Measurements from ENCODE around the gene JAM3.

DNA sequence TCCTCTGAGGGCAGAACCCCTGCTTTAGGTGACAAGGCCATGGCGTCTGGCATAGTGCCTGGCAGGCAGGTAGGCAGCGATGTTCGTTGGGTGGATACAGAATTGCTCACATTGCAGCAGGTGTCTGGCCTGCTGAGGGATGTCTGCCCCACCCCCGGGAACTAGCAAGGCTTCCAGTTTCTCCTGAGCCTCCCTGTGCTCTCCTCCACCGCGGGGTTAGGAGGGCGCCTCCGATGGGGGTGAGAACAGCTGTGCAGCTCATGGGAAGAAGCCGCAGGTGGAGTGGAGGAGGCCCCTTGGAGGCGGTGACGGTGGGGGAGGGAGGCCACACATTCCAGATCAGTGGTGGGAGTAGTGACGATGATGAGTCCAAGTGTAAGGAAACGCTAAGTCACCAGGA, 48.3 kb upstream of the JAM3 start:
- TF ChIP-seq, protein P1, sequence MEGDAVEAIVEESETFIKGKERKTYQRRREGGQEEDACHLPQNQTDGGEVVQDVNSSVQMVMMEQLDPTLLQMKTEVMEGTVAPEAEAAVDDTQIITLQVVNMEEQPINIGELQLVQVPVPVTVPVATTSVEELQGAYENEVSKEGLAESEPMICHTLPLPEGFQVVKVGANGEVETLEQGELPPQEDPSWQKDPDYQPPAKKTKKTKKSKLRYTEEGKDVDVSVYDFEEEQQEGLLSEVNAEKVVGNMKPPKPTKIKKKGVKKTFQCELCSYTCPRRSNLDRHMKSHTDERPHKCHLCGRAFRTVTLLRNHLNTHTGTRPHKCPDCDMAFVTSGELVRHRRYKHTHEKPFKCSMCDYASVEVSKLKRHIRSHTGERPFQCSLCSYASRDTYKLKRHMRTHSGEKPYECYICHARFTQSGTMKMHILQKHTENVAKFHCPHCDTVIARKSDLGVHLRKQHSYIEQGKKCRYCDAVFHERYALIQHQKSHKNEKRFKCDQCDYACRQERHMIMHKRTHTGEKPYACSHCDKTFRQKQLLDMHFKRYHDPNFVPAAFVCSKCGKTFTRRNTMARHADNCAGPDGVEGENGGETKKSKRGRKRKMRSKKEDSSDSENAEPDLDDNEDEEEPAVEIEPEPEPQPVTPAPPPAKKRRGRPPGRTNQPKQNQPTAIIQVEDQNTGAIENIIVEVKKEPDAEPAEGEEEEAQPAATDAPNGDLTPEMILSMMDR (IDR thresholded peaks at IDR 0.05), result no peak
- TF ChIP-seq POLR2A (IDR thresholded peaks at IDR 0.05) (no peak), POLR2AphosphoS5 (IDR thresholded peaks at IDR 0.05) (no peak)

All from breast epithelium (tissue), 3 donors.